NCI-H2029 treated with DMSO at 0.1 percent for 48 hours (cell line): ENCODE data around the gene WDR3.
A peak's percentile ranks its signal among the peaks of the same experiment; 100 is the strongest.
"Not testable (repeated sequence)": the region's sequence is repeated elsewhere in the genome, so short reads cannot be mapped to it uniquely, and the experiment has no call there.

Experiments used
- DNase-seq: peaks from one replicate; lab custom pipeline; 2025; lab: John Stamatoyannopoulos, UW

The WDR3 gene

GRCh38 chr1:117929343-117930172, at the start of gene WDR3, which contains the start of gene GDAP2:
Gene WDR3 (plus strand): TSS chr1:117929739. CDS start chr1:117933320, 3,581 bp downstream.
Gene GDAP2 (minus strand): TSS chr1:117929621. CDS start chr1:117920357, 9,264 bp downstream.
- DNase-seq = peak; percentile 84

DNA sequence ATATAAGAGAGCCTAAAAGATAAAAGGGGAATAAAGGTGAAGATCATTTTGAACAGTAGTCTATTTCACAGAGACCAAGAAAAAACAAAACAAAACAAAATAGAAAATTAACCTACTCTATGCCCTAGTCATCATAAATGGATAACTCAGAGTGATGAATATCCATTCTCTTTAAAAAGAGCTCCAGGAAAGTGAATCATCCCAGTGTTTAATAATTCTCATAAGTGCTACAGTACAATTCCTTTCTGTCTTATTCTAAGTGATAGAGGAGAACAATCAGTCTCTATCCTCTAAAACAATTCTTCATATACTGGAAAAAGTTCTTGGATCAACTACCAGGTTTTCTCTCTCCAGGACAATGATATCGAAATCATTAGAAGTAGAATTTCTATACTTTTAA, 45.9 kb upstream of the WDR3 start:
- DNase-seq = no peak

DNA sequence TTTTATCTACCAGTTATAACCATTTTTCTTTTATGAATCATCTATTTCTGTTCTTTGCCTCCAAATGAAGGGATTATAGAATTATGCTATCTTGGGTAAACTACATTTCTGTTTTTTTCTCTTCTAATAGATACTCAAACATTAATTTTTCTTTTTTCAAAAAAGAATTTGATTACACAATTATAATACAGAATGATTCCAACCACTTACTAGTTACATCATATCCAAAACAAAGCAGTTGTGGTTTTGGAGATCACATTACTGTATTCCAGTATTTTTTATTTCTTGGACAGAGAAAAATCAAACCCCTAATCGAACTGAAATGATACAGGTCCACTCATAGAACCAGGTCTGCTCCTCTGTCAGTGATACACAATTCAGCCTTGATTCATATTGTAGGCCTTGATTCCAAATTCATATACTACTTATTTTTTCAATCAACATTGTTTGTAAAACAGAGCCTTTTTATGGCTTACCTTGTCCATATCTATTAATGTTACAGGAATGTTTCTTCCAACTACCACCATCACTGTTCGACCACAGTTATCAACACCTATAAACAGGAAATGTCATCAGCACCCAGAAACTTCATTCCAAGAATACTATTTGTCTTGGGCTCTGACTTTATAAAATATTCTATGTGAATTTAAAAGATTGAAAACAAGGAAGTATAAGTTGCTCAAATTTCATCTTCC, 43.3 kb upstream of the WDR3 start:
- DNase-seq = no peak

- DNase-seq = no peak
Measured at GRCh38 chr1:117890452-117890851, 39.1 kb upstream of the WDR3 start.

- no peak for DNase-seq
Measured at GRCh38 chr1:117892512-117892911, 37.0 kb upstream of the WDR3 start.

GRCh38 chr1:117894078-117894477, 35.5 kb upstream of the WDR3 start:
- no peak for DNase-seq

GRCh38 chr1:117895482-117896114, 33.9 kb upstream of the WDR3 start:
- peak; percentile 67 for DNase-seq

DNA sequence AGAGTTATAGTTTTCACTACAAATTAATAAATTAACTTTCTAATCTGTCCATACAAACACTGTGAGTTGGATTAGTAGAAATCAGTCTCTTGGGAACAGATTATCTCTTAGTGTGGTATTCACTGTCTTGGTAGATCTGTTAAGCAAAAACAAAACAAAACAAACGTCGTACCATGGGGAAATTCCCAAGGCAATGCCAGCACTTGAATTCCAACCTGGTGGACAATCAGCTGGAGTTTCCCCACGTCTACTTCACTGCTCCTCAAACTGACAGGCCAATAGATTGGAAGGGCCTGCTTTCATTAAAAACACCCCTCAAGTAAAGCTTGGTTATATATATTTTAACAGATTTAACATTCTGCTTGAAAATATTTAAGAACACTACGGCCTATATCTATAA, 32.0 kb upstream of the WDR3 start:
- no peak for DNase-seq

- DNase-seq = no peak
Measured at GRCh38 chr1:117899801-117900200, 29.7 kb upstream of the WDR3 start.

GRCh38 chr1:117902944-117903343, 26.6 kb upstream of the WDR3 start:
- DNase-seq = no peak

GRCh38 chr1:117904485-117904884, 25.1 kb upstream of the WDR3 start:
- no peak for DNase-seq

DNA sequence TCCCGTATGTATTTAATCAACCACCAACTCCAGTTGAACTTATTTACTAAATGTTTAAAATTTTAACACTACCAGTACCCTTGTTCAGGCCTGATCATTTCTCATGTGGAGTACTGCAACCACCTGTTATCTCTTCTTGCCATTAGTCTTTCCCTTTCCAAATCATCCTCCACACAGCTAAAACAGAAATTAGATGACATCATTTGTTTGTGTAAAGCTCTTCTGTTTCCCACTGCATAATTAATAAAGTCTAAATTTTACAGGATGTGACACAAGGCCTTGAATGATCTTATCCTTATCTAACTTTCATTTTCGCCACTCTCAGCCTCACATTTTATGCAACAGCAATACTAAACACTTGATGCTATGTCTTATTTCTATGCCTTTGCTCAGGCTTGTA, 24.5 kb upstream of the WDR3 start:
- no peak for DNase-seq

DNA sequence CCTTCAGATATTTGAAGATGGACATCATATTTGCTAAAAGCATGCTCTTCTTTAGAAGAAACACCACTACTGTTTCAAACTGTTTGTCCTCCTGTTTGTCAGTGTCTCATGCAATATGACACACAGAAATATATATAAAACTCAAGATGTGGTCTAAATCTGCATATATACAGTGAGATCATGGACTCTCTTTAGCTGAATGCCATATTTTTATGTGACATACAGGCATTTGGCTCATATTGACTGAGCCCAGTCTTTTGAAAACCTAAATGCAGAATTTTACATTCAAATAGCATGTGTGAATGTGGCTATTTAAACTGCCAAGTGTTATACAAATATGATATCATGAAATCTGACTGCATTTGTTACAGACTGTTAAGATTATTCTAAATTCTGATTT, 18.5 kb upstream of the WDR3 start:
- no peak for DNase-seq

- DNase-seq = no peak
Measured at GRCh38 chr1:117919376-117919775, 10.2 kb upstream of the WDR3 start.

DNA sequence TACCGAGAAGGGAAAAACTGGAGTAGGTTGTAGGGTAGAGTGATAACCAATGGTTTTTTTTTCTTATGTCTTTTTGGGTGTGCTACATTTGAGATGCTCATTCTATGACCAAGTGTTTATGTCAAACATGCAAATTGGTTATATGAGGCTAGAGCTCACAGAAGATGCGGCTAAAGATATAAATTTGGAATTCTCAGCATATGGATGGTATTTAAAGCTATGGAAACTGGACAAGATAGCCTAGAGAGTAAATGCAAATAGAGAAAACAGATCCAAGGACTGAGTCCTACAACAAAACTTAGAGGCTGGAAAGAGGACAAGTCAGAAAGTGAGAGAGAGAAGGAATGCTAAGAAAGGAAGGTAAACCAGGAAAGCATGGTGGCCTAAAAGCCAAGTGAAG, 7.5 kb upstream of the WDR3 start:
- no peak for DNase-seq

- DNase-seq = not testable (repeated sequence)
Measured at GRCh38 chr1:117922717-117923116, 6.8 kb upstream of the WDR3 start.

GRCh38 chr1:117925981-117926380, 3.6 kb upstream of the WDR3 start:
- no peak for DNase-seq

GRCh38 chr1:117928881-117929342, 627 bp upstream of the WDR3 start:
- peak; percentile 16 for DNase-seq

DNA sequence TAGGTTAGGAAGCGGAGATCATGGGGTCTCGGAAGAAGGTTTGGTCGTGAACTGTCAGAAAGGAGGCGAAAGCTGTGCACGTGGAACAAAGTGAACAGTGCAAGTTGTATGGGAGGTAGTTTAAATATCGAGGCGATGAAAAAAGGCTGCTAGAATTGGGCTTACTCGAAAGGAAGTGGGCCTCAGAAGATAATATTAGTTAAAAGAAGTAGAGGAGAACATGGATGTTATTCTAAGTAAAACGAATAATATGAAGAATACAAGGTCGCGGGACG, 571 bp downstream of the WDR3 start:
- DNase-seq = no peak

- DNase-seq = no peak
Measured at GRCh38 chr1:117930484-117930883, 945 bp downstream of the WDR3 start.

- no peak for DNase-seq
Measured at GRCh38 chr1:117932576-117932975, 3.0 kb downstream of the WDR3 start.

DNA sequence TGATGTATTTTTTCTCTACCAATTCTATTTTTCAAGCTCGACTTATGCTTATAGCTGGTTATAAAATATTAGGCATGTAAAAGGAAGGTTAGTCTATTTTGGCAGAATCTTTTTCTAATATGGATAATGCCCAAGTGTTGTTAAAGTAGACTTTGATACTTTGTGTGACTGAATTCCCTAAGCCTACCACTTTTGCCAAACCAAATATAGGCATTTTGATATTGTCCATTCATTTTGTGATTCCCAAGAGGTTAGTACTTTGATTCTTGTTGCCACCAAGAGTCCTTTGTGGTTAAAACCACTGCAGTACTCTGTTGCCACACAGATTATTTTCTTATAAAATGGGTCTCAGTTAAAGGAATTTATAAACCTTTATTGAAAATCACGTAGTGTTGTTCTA, 4.2 kb downstream of the WDR3 start:
- no peak for DNase-seq

DNA sequence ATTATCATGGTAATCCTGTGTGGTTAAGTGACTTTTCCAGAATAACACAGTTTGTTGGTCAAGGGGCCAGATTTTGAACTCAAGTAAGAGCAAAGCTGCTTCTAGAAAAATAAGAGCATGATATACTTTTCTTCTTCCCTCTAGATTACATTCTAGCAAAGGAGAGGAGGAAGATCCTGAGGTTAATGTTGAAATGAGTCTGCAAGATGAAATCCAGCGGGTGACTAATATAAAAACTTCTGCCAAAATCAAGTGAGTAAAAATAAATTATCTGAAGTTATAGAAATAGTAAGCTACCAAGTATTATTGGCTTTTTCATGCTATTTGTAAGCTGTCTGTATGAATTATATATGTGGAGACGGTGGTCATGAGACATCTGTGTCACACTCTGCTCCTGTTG, 12.8 kb downstream of the WDR3 start:
- DNase-seq = no peak
